Smooth muscle cell (in vitro differentiated cells): ENCODE measurements around the gene GPX1. TPM values are rescaled to one million over a fixed set of nuclear protein-coding genes. Genes with fewer than 3 reads are reported as not detected.

Experiments used
- DNase-seq: peaks from one replicate; lab custom pipeline; 2025; ENCODE audit not compliant: unreplicated experiment; lab: John Stamatoyannopoulos, UW
- H2AFZ ChIP-seq: fragments of 200-600 bp; sonication (generic); 2 replicates; pipeline ENCODE4 v1.6.0; 2016; ENCODE audit warnings: antibody characterized with exemption, low read depth, mild to moderate bottlenecking
- H3F3A ChIP-seq: fragments of 200-600 bp; sonication (generic); 2 replicates; pipeline ENCODE4 v1.6.0; 2017; ENCODE audit warnings: antibody characterized with exemption, low read depth
- H3K27ac ChIP-seq: fragments of 200-600 bp; sonication (generic); 2 replicates; pipeline ENCODE4 v1.5.1; 2016; ENCODE audit warnings: low read depth, mild to moderate bottlenecking
- H3K27me3 ChIP-seq: fragments of 200-600 bp; sonication (generic); 2 replicates; pipeline ENCODE4 v1.6.1; 2016; ENCODE audit warnings: low read depth, mild to moderate bottlenecking
- H3K36me3 ChIP-seq: fragments of 200-600 bp; sonication (generic); 2 replicates; pipeline ENCODE4 v1.5.1; 2016; ENCODE audit warnings: low read depth
- H3K4me1 ChIP-seq: fragments of 200-600 bp; sonication (generic); 2 replicates; pipeline ENCODE4 v1.5.1; 2016; ENCODE audit warnings: low read depth
- H3K4me2 ChIP-seq: fragments of 200-600 bp; sonication (generic); 2 replicates; pipeline ENCODE4 v1.6.0; 2016; ENCODE audit warnings: mild to moderate bottlenecking
- H3K4me3 ChIP-seq: fragments of 200-600 bp; sonication (generic); 2 replicates; pipeline ENCODE4 v1.5.1; 2016; ENCODE audit warnings: mild to moderate bottlenecking
- H3K79me2 ChIP-seq: fragments of 200-600 bp; sonication (generic); 2 replicates; pipeline ENCODE4 v1.6.0; 2016; ENCODE audit warnings: low read depth, mild to moderate bottlenecking
- H3K9ac ChIP-seq: fragments of 200-600 bp; sonication (generic); 2 replicates; pipeline ENCODE4 v1.6.0; 2016; ENCODE audit warnings: low read depth
- H3K9me3 ChIP-seq: fragments of 200-600 bp; sonication (generic); replicated peaks from 2 replicates; pipeline ENCODE4 v1.5.1; 2016; ENCODE audit warnings: low read depth
- H4K20me1 ChIP-seq: fragments of 200-600 bp; sonication (generic); 2 replicates; pipeline ENCODE4 v1.6.0; 2016; ENCODE audit warnings: low read depth
- CTCF ChIP-seq: fragments of 200-600 bp; sonication (generic); IDR thresholded peaks from 2 replicates; pipeline ENCODE4 v1.5.1; 2017; ENCODE audit warnings: borderline replicate concordance, mild to moderate bottlenecking, antibody characterized with exemption; ENCODE audit not compliant: insufficient read depth, poor library complexity, severe bottlenecking
- WGBS: methylation state at CpG from one replicate; pipeline ENCODE4 v1.1.7; 2016; ENCODE audit warnings: low lambda C conversion rate; 5-methylcytosine and 5-hydroxymethylcytosine counted together
- polyA plus RNA-seq: library from polyadenylated mRNA; unstranded; fragments of >200 nt; fragmentation: Nextera tagmentation; extraction: Ambion mirVana; gene quantifications from 2 replicates; pipeline ENCODE4 v1.2.1, GENCODE V29; 2016
- total RNA-seq: library from RNA; depleted of rRNA; stranded (reverse); fragments of >200 nt; gene quantifications from 2 replicates; pipeline ENCODE4 v1.2.3, GENCODE V29; 2014

Gene GPX1
- total and polyA plus RNA-seq, 2 experiments from 2014 or later: 173 to 247 TPM

- no peak overlapping the region for H3K4me2 ChIP-seq
- no peak overlapping the region for H3K27ac ChIP-seq
- no peaks in the 10 kb centered on the region for H3K27me3 ChIP-seq
- H3K9ac ChIP-seq: no peak overlapping the region
- H3K36me3 ChIP-seq: peaks cover 31% of the 10 kb centered on the region
- H3K4me3 ChIP-seq: no peak overlapping the region
- no peaks in the 10 kb centered on the region for H3K9me3 ChIP-seq
- H2AFZ ChIP-seq: no peak overlapping the region
- 95% methylated on average over 7 of the region's 7 CpGs for WGBS
- peaks cover 11% of the 10 kb centered on the region for H3K79me2 ChIP-seq
- H3K4me1 ChIP-seq: no peaks in the 10 kb centered on the region
- no peak for DNase-seq
- TF ChIP-seq CTCF: peak; percentile 21
- peaks cover 3% of the 10 kb centered on the region for H4K20me1 ChIP-seq
- no peaks in the 10 kb centered on the region for H3F3A ChIP-seq
Measured at GRCh38 chr3:49327485-49327884, 30.7 kb downstream of the GPX1 start.

GRCh38 chr3:49324768-49325167 is 33.4 kb downstream of the GPX1 start:
- Histone ChIP-seq H3K4me1 (no peaks in the 10 kb centered on the region), H3K4me2 (no peak overlapping the region), H3K4me3 (no peak overlapping the region), H3K79me2 (no peaks in the 10 kb centered on the region), H2AFZ (no peak overlapping the region), H3K27me3 (no peaks in the 10 kb centered on the region), H3K36me3 (peaks cover 36% of the 10 kb centered on the region), H3K9ac (no peak overlapping the region), H3K27ac (no peak overlapping the region), H3K9me3 (no peaks in the 10 kb centered on the region), H3F3A (no peaks in the 10 kb centered on the region), H4K20me1 (peaks cover 3% of the 10 kb centered on the region)
- no peak for TF ChIP-seq CTCF
- 96% methylated on average over 7 of the region's 7 CpGs for WGBS
- DNase-seq: no peak

GRCh38 chr3:49316696-49317457 is 41.3 kb downstream of the GPX1 start:
- no peaks in the 10 kb centered on the region for H3K27me3 ChIP-seq
- H3K27ac ChIP-seq: no peak overlapping the region
- no peak overlapping the region for H3K4me2 ChIP-seq
- H2AFZ ChIP-seq: no peak overlapping the region
- no peaks in the 10 kb centered on the region for H3K4me1 ChIP-seq
- no peaks in the 10 kb centered on the region for H3F3A ChIP-seq
- no peak for TF ChIP-seq CTCF
- no peaks in the 10 kb centered on the region for H3K9me3 ChIP-seq
- H3K36me3 ChIP-seq: peaks cover 5% of the 10 kb centered on the region
- H3K9ac ChIP-seq: no peak overlapping the region
- DNase-seq: no peak
- 98% methylated on average over 16 of the region's 16 CpGs for WGBS
- no peak overlapping the region for H3K4me3 ChIP-seq
- no peaks in the 10 kb centered on the region for H4K20me1 ChIP-seq
- no peaks in the 10 kb centered on the region for H3K79me2 ChIP-seq
